ENCODE results near the gene NRG3. TPM values are rescaled to one million over a fixed set of nuclear protein-coding genes. Genes with fewer than 3 reads are reported as not detected.

NRG3 gene
- total RNA-seq, 2 experiments from 2014 or later, result not detected

GRCh38 chr10:82254237-82254636 is 379.2 kb downstream of the NRG3 start:
- Histone ChIP-seq H3K4me1 (ENCODE audit: insufficient read depth, low read length) (no peaks in the 10 kb centered on the region), H3K36me3 (ENCODE audit: insufficient read depth, low read length) (no peaks in the 10 kb centered on the region), H3K27ac (ENCODE audit: low read depth in 1 of 2, low read length in 2 of 2) (no peak overlapping the region), H3K9me3 (ENCODE audit: control insufficient read depth in 1 of 2, insufficient read depth in 1 of 2, low read length in 2 of 2) (peaks cover 0 to 5% of the 10 kb centered on the region in 2 experiments), H3K27me3 (ENCODE audit: control insufficient read depth in 1 of 2, insufficient read depth in 2 of 2, low read length in 2 of 2) (no peaks in the 10 kb centered on the region), H3K4me3 (ENCODE audit: low read length) (no peak overlapping the region)
- ChIA-PET CTCF (no interaction called here), POLR2A (no interaction called here)
- Mint-ChIP-seq H3K27ac (no peak overlapping the region), H3K4me1 (ENCODE audit: low read depth) (no peaks in the 10 kb centered on the region), H3K4me3 (no peak overlapping the region), H3K9me3 (no peaks in the 10 kb centered on the region), H3K36me3 (ENCODE audit: low read depth) (no peaks in the 10 kb centered on the region), H3K27me3 (no peaks in the 10 kb centered on the region)
- no peak for ATAC-seq (ENCODE audit: poor library complexity)
- TF ChIP-seq CTCF (IDR thresholded peaks at IDR 0.05), result no peak
- intact Hi-C loops (cut with DNase I, micrococcal nuclease), result no loop called here
- DNase-seq, result no peak

GRCh38 chr10:82256275-82256674 is 381.3 kb downstream of the NRG3 start:
- no peak overlapping the region for H3K27ac Mint-ChIP-seq
- H3K4me1 Mint-ChIP-seq (ENCODE audit: low read depth), result no peaks in the 10 kb centered on the region
- Histone ChIP-seq H3K36me3 (ENCODE audit: insufficient read depth, low read length) (no peaks in the 10 kb centered on the region), H3K4me3 (ENCODE audit: low read length) (no peak overlapping the region), H3K4me1 (ENCODE audit: insufficient read depth, low read length) (no peaks in the 10 kb centered on the region), H3K27ac (ENCODE audit: low read depth in 1 of 2, low read length in 2 of 2) (no peak overlapping the region), H3K9me3 (ENCODE audit: control insufficient read depth in 1 of 2, insufficient read depth in 1 of 2, low read length in 2 of 2) (peaks cover 0 to 5% of the 10 kb centered on the region in 2 experiments), H3K27me3 (ENCODE audit: control insufficient read depth in 1 of 2, insufficient read depth in 2 of 2, low read length in 2 of 2) (no peaks in the 10 kb centered on the region)
- H3K9me3 Mint-ChIP-seq, result peaks cover 3% of the 10 kb centered on the region
- ATAC-seq (ENCODE audit: poor library complexity) (no peak), DNase-seq (no peak)
- no peaks in the 10 kb centered on the region for H3K36me3 Mint-ChIP-seq (ENCODE audit: low read depth)
- H3K4me3 Mint-ChIP-seq, result no peak overlapping the region
- H3K27me3 Mint-ChIP-seq, result no peaks in the 10 kb centered on the region
- intact Hi-C loops (cut with DNase I, micrococcal nuclease), result no loop called here
- CTCF ChIA-PET, result no interaction called here
- POLR2A ChIA-PET, result no interaction called here
- no peak for TF ChIP-seq CTCF (IDR thresholded peaks at IDR 0.05)

- POLR2A ChIA-PET, result no interaction called here
- no peaks in the 10 kb centered on the region for H3K27me3 Mint-ChIP-seq
- ATAC-seq (ENCODE audit: poor library complexity) (no peak), DNase-seq (no peak)
- no peak for TF ChIP-seq CTCF (IDR thresholded peaks at IDR 0.05)
- no peak overlapping the region for H3K27ac ChIP-seq (ENCODE audit: low read depth in 1 of 2, low read length in 2 of 2)
- H3K27me3 ChIP-seq (ENCODE audit: control insufficient read depth in 1 of 2, insufficient read depth in 2 of 2, low read length in 2 of 2), result no peaks in the 10 kb centered on the region
- H3K4me1 ChIP-seq (ENCODE audit: insufficient read depth, low read length), result no peaks in the 10 kb centered on the region
- CTCF ChIA-PET, result no interaction called here
- peaks cover 15% of the 10 kb centered on the region for H3K9me3 Mint-ChIP-seq
- H3K27ac Mint-ChIP-seq, result no peak overlapping the region
- H3K4me3 ChIP-seq (ENCODE audit: low read length), result no peak overlapping the region
- H3K36me3 Mint-ChIP-seq (ENCODE audit: low read depth), result no peaks in the 10 kb centered on the region
- H3K4me3 Mint-ChIP-seq, result no peak overlapping the region
- no peaks in the 10 kb centered on the region for H3K9me3 ChIP-seq (ENCODE audit: control insufficient read depth in 1 of 2, insufficient read depth in 1 of 2, low read length in 2 of 2)
- intact Hi-C loops (cut with DNase I, micrococcal nuclease), result no loop called here
- H3K36me3 ChIP-seq (ENCODE audit: insufficient read depth, low read length), result no peaks in the 10 kb centered on the region
- H3K4me1 Mint-ChIP-seq (ENCODE audit: low read depth), result no peaks in the 10 kb centered on the region
Measured at GRCh38 chr10:82266438-82266837, 391.4 kb downstream of the NRG3 start.
